GM12892 (cell line): ENCODE results near the gene DBX1.

Experiments
- POLR2A ChIP-seq: IDR thresholded peaks from 2 replicates; pipeline ENCODE4 v1.6.1; 2011; ENCODE audit warnings: low read depth, low read length, control low read depth
- POLR2AphosphoS5 ChIP-seq: IDR thresholded peaks from 2 replicates; pipeline ENCODE4 v1.6.1; 2011; ENCODE audit warnings: low read depth, low read length, control low read depth

DNA sequence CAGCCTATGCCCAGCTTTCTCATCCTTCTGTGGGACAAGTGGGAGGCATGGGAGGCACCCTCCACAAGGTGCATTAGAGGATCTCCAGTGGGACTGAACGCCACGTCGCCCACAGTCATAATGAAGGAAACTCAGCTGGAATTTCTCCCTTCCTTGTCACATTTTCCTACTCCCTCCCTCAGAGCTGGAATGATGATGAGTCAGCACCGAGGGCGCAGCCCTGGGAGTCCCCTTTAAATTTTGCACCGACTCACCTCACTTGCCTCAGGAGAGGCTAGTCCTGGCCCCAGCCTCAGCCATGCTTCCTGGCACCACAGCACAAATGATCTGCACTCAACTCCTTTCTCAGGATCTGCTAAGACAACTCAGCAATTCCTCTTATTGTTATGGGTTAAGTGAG, 34.3 kb downstream of the DBX1 start:
- TF ChIP-seq POLR2A (no peak), POLR2AphosphoS5 (no peak)
